Spleen (tissue), 7 donors: ENCODE measurements around the gene ST6GALNAC3.

ENCODE experiments used
- POLR2A ChIP-seq, 3 donors: fragments of 450-650 bp; IDR thresholded peaks; one replicate each; pipeline ENCODE4 v1.5.1; 2017; ENCODE audit warnings: antibody characterized with exemption in 3 of 3, mild to moderate bottlenecking in 1 of 3
- TF ChIP-seq, protein P1 (sequence below), 11 experiments: fragments of 200-600 bp in 7 of 11; fragments of 450-650 bp in 4 of 11; sonication (generic) in 4 of 11; IDR thresholded peaks in 8 of 11; conservative IDR thresholded peaks in 3 of 11; 1 replicate in 7 of 11; 2 replicates in 4 of 11; pipeline versions ENCODE4 v1.4.0 to v1.8.0; 2016 to 2021; ENCODE audit warnings: antibody characterized with exemption in 11 of 11, inconsistent platforms in 4 of 11, mild to moderate bottlenecking in 1 of 11
- donor health status: DM: no; HTN: no; CAD: no; lungs with moderate emphysema.
- donor health status: DM: no; HTN: no; CAD: no.
- donor health status: DM: no; HTN: no; CAD: no.

- TF ChIP-seq, protein P1, sequence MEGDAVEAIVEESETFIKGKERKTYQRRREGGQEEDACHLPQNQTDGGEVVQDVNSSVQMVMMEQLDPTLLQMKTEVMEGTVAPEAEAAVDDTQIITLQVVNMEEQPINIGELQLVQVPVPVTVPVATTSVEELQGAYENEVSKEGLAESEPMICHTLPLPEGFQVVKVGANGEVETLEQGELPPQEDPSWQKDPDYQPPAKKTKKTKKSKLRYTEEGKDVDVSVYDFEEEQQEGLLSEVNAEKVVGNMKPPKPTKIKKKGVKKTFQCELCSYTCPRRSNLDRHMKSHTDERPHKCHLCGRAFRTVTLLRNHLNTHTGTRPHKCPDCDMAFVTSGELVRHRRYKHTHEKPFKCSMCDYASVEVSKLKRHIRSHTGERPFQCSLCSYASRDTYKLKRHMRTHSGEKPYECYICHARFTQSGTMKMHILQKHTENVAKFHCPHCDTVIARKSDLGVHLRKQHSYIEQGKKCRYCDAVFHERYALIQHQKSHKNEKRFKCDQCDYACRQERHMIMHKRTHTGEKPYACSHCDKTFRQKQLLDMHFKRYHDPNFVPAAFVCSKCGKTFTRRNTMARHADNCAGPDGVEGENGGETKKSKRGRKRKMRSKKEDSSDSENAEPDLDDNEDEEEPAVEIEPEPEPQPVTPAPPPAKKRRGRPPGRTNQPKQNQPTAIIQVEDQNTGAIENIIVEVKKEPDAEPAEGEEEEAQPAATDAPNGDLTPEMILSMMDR (IDR thresholded peaks at IDR 0.05 in 8 of 11, conservative IDR thresholded peaks at IDR 0.05 in 3 of 11) = no peak
- no peak for TF ChIP-seq POLR2A (IDR thresholded peaks at IDR 0.05)
These were observed 537.4 kb downstream of the ST6GALNAC3 start for GRCh38 chr1:76611770-76612445.
